ENCODE results near the gene DNASE2B.
"Not testable (repeated sequence)": the region's sequence is repeated elsewhere in the genome, so short reads cannot be mapped to it uniquely, and the experiment has no call there.

Gene DNASE2B

DNA sequence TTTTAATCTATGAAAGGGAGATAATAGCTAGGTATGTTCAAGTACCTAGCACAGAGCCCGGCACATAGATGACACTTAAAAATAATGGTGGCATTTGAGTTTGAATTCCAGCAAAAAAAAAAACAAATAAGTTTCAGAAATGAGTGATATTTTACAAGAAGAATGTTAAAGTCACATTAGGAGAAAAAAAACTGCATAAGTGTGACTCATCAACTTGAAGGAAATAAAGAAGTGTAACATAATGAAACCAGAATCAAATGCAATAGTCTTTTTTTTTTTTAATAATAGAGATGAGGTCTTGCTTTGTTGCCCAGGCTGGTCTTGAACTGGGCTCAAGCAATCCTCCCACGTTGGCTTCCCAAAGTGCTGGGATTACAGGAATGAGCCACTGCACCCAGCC is 17.1 kb downstream of the DNASE2B start:
- no peak for DNase-seq (ENCODE audit: low spot score)

DNA sequence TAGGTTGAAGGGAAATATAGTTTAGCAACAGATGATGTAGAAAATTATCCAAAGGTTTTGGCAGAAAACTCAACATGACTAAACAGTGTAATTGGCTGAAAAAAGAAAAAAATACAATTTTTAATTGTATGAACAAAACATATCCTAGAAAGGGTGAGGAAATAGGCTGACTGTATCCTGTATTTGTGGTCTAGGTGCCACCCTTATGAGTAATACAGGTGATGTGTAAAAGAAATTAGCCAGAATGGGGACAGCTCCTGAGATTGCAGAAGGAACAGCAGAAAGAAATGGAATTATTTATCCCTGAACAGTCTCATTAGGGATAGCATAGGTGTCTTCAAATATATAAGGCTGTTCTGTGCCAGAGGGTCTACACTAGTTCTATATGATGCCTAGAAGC is 24.6 kb downstream of the DNASE2B start:
- no peak for DNase-seq (ENCODE audit: low spot score)

DNA sequence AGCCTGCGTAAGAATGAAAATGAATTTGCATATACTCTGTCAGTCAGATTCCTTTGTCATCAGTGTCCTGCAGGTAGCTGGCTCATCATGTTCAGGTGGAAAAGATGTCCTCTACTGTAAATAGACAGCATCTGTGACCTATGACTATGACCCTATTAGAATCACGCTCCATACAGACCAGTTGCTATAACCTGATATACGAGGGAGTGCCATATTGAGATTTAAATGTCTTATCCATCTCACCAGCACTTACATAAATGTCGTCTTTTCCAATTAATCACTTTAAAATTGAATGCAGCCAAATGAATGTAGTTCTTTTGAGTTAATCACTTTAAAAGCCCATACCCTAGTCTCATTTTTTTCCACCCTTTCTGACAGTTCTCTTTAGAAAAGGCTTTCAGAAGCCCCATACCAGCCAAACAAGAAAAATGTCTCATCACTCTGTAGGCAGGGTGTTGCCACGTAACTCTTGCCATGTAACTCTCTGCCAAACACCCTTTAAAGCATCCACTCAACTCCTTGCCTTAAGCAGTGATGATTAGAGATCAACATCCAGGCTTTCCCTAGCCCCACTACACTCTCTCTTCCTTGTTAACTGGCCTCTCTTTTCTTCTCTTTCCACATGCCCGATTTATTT is 26.3 kb downstream of the DNASE2B start:
- DNase-seq (ENCODE audit: low spot score), result no peak

DNA sequence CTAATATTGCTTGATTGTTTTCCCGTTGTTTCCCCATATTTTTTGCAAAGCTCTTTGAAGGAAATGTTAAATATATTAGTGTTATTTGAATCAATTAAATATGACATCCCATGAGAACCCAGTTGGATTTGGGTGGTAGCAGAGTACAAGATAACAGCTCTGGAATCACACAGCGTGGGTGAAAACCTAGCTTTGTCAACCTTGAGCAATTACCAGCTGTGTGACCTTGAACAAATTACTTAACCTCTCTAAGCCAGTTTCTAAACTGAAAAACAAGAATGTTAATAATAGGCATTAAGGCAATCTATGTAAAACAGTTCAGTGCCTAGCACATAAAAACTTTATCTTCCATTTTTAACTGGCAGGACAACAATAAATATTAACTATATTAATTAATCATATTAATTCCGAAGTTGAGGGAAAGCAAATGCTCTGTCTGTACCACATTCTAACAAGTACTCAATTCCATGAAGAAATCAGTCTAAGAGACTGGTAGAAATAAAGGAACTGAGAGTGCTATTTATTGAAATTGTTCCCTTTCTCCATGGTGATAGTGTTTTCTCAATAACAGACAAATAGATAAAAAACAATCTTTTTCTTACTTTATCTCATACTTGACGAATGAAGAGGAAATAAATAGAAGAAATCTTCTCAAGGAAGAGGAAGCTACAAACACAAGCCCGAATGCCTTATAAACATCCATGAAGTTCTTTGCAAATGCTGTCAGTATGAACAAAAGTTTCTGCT is 27.0 kb downstream of the DNASE2B start:
- DNase-seq (ENCODE audit: low spot score), result no peak

DNA sequence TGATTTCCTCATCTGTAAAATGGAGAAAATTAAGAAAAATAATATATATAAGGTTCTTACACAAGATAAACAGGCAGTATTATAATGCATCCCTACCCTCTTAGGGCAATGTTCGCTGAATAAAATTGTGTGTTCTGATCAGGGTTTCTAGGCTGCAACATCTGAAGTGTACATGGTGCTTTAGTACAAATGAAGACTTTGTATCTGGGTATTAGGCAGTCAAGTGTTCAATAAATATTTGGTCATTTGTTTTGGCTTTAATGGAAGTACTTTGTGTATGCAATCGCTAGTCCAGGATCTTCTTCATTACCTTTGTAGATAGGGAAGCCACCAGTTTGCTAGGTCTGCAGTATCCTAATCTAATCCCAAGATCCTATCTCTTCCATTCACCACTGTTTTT is 28.1 kb downstream of the DNASE2B start:
- DNase-seq (ENCODE audit: low spot score), result no peak

DNA sequence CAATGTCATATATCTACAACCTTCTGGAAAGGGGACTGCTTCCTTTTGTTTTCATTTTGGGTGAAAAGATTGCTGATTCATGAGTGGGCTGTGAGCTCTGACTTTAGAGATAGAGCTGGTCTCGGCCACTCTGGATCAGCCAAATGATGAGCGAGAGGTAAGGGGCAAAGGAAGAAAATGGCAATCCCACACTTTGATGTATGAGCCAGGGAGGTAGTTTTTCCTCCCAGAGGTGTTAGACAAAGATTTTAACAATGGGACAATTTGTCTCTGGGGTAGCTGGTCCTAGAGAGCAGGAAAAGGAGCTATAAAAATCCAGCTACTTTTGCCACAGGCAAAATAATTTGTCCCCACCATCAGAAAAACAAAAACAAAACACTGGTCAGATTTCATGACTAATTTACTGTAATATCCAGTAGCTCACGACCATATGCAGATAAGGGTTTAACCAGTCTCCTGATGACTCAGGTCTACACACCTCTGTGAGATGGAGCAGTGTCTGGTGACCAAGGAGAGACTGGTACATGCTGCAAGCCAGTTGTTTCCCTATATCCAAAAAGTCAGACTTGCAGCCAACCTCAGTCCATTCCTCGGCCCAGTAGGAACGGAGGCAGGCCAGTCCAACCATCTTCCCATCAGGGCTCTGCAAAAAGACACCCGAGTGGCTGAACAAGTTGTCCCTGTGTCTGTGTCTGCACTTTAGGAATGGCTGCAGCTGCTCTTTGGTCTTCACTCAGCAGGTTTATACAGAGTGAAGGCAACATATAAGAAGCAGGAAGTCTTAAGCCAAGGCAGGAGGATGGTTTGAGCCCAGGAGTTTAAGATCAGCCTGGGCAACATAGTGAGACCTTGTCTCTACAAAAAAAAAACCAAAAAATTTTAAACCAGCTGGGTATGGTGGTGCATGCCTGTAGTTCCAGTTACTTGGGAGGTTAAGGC is 29.2 kb downstream of the DNASE2B start:
- no peak for DNase-seq (ENCODE audit: low spot score)

DNA sequence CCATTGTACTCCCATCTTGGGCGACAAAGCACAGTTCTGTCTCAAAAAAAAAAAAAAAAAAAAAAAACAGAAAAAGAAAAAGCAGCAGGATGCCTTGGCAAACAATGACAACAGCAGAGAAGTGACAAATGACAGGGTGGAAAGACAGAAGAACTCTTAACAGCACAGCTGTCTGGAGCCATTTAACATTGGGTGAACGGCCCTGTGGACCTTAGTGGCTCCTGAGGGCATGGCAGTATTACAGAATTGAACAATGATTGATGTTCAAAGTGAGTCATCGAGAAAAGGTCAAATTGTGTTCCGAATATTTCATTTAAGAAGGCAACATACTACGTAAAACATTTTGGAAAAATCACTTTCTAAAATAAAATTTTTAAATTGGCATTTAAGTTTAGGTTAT is 30.0 kb downstream of the DNASE2B start:
- no peak for DNase-seq (ENCODE audit: low spot score)

DNA sequence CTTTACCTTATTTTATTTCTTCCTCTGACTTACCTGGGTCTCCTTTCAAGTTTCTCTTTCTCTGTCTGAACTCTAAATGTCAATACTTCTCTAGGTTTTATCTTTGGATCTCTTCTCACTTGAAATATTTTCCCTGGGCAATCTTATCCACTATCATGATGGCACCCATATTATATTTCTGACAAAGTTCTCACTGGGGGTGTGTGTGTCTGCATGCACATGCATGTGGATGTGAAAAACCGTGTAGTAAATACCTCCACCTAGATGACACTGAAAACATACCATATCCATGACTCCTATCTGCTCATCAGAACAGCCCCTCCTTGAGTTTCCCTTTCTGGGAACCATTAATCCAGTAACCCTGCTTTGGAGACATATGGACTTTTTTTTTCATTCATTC is 30.9 kb downstream of the DNASE2B start:
- no peak for DNase-seq (ENCODE audit: low spot score)

DNA sequence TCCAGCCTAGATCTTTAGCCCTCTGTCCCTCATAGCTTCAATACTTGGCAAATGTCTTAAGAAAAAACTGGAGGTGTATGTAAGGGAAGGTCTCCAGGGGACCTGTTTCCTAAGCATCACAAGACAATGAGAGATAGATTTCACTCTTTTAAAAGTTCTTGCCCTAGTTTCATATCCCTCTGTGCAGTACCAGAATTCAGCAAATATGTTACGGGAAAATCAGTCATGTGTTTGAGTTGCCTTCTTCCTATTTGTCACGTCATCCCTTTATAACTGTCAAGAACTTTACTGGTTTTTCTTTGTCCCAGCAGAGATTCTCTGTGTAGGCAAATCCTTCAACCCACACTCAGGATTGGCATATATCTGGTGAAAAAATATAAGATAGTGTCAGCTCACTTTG is 32.3 kb downstream of the DNASE2B start:
- DNase-seq (ENCODE audit: low spot score), result no peak

DNA sequence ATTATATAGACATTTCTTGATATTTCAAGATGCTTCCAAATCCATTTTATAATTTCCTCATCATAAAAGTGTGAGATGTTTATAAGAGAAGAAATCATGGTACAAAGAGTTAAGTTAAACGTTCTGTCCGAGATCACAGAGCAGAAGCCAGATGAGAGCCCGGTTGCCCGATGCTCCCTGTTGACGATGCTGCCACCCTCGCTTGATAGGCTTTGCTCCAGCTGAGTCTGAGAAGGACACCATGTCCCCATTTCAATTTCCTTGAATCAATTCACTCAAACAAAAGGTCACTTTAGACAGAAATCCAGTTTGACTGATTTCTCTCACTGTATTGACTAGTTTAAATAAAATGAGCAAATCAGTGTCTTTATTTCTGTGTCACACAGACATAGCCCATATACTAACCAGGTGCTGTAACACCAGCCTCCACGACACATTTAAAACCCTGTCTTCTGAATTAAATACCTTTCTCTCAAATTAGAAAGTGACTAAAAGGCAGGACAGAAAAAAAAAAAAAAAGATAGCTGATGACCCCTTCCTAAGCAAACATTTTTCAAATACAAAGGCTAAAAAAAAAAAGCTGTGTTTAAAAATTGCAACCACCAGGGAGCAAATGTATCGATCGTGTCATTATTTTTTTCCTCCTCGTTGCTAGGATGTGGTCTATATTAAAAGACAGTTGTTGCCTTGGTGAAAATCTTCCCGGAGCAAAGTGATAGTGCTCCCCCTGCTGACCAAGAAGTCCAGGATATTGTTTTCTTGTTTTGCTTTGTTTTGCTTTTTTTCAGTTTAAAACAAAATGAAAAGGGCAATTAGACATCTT is 35.2 kb downstream of the DNASE2B start:
- peak; percentile 53 for DNase-seq (ENCODE audit: low spot score)

DNA sequence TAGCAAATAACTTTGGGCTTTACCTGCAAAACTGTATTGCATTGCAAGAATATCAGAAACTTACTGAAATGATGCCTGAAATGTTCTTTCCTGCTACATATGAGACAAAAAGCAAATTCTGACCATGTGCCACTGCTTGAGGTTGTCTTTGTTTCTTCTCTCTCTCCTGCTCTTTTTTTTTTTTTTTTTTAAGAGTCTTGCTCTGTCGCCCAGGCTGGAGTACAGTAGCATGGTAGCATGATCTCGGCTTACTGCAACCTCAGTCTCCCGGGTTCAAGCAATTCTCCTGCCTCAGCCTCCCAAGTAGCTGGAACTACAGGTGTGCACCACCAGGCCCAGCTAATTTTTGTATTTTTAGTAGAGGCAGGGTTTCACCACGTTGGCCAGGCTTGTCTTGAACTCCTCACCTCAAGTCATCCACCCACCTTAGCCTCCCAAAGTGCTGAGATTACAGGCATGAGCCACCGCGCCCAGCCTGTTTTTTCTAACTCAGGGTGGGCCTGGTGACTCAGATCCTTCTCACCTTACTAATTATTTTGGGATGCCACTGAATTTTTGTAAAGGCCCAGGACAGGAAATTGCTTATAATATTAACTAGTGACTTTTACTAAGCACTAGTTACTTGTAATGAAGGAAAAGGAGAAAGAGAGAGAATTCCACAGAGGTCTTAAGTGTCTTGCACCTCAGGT is 35.9 kb downstream of the DNASE2B start:
- DNase-seq (ENCODE audit: low spot score), result no peak

DNA sequence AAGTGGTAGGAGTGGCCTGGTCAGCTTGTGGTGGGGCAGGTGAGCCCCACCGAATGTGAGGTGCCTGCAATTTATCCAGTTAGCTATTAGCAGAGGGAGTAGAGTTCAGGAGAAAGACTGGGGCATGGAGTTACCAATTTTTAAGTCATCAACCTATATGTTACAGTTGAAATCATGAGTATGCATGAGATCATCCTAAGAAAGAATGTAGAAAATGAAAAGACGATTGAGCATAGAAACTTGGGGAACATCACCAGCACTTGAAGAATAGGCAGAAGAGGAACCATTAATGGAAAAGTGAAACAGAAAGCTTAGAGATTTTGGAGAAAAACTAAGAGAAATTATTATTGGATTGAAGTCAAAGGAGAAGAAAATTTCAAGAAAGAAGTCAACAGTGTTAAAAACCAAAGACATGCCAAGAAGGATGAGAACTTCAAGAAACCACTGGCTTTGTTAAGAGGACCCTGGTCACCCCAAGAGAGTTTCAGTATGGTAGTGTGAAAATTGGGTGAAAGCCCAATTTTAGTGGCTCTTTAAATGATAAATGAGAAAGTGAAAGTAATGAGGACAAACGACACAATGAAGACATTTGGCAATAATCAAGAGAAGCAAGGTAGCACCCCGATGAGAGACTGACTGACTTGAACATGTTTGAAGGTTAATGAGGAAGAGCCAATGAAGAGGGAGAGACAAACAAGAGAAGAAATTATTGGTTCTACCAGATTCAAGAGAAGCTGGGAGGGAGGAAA is 36.7 kb downstream of the DNASE2B start:
- DNase-seq (ENCODE audit: low spot score), result no peak

DNA sequence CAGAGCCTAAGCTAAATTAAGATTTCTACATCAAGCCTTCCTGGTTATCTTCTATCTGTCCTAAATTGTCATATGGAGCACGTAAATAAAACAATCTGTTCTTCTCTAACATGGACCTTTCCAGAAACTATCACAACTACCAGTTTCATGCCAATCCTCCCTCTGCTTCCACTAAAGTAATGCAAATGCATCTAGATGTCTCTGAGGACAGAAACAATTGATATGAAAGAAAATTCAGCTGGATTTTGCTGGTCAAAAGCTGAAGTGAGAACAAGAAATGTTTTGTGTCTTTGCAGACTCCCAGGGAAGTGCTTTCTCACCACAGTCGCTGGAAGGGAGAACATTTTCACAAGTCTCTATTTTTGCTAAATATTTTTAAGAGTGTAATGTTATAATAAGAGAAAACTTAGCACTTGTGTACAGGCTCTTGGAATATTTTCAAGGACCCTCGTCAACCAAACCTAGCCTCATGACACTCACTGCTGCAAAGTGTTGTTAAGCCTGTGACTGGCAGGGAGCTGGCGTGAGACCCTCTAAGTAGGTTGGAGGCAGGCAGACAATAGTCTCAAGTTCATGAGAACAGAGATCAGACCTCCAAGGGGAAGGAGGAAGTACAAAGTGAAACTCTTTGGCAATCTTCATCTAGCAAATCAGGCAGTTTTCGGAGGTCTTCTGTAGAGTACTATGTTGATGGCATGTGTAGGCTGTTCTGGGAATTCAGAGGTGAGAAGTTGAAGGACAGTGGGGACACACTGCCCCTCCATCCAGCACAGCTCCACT is 38.8 kb downstream of the DNASE2B start:
- no peak for DNase-seq (ENCODE audit: low spot score)

DNA sequence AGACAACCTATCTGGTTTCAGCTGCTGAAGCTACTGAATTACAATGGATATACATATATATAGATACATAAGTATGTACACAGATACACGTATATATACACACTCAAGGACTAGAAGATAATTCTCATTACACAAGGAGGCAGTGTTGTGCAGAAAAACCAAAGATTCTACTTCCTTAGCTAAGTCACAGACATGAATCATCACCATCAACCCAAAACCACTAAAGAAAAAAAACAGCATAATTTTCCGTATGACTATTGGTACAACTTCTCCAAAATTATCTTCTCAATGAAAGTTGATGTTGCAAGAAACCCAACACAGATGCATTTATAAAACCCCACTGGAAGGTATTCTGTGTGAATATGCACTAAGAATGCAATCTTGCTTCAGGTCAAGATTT is 44.0 kb downstream of the DNASE2B start:
- peak; percentile 37 for DNase-seq (ENCODE audit: low spot score)

DNA sequence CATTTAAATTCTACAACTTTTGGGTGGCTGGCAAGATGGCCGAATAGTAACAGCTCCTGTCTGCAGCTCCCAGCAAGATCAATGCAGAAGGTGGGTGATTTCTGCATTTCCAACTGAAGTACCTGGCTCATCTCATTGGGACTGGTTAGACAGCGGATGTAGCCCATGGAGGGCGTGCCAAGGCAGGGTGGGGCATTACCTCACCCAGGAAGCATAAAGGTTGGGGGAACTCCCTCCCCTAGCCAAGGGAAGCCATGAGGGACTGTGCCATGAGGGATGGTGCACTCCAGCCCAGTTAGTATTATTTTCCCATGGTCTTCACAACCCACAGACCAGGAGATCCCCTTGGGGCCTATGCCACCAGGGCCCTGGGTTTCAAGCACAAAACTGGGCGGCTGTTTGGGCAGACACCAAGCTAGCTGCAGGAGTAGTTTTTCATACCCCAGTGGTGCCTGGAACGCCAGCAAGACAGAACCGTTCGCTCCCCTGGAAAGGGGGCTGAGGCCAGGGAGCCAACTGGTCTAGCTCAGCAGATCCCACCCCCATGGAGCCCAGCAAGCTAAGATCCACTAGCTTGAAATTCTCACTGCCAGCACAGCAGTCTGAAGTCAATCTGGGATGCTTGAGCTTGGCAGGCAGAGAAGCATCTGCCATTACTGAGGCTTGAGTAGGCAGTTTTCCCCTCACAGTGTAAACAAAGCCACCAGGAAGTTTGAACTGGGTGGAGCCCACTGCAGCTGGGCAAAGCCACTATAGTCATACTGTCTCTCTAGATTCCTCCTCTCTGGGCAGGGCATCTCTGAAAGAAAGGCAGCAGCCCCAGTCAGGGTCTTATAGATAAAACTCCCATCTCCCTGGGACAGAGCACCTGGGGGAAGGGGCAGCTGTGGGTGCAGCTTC is 44.7 kb downstream of the DNASE2B start:
- DNase-seq (ENCODE audit: low spot score), result not testable (repeated sequence)

DNA sequence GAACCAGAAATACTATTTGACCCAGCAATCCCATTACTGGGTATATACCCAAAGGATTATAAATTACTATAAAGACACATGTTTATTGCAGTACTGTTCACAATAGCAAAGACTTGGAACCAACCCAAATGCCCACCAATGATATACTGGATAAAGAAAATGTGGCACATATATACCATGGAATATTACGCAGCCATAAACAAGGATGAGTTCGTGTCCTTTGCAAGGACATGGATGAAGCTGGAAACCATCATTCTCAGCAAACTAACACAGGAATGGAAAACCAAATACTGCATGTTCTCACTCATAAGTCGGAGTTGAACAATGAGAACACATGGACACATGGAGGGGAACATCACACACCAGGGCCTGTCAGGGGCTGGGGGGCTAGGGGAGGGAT is 50.4 kb downstream of the DNASE2B start:
- DNase-seq (ENCODE audit: low spot score), result not testable (repeated sequence)

DNA sequence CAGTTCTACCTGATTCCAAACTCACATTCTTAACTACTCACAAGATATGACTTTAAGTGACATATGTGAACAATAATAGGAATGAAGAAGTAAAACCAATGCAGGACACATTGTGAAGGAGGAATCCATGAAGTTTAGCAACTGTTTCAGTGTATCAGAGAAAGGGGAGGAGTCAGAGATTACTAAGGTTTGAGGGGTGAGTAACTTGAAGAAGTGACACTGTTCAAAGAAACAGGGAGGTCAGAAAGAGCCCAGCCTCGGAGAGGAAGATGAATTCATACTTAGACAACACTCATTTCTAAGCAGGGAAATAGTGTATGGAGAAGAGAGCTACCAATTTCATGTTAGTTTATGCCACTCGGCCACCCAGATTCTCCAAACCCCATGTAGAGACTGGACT is 52.6 kb downstream of the DNASE2B start:
- no peak for DNase-seq (ENCODE audit: low spot score)

DNA sequence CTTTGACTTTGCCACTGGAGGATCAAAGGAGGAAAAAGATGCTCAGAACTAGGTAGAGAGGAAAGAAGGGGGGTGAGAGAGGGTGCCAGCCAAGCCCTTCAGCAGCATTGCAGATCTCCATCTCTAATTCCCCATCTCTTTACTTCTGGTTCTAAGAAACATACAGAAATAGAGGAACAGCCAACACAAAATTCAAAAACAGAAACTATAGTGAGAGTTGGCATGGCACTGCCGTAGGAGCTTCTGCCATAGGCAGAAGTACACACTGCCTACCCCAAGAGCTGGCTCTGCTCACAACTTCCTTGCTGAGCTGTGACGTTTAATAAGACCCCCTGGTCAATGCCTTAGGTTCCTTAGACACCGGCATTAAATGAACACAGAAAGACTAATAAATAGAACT is 54.2 kb downstream of the DNASE2B start:
- no peak for DNase-seq (ENCODE audit: low spot score)

DNA sequence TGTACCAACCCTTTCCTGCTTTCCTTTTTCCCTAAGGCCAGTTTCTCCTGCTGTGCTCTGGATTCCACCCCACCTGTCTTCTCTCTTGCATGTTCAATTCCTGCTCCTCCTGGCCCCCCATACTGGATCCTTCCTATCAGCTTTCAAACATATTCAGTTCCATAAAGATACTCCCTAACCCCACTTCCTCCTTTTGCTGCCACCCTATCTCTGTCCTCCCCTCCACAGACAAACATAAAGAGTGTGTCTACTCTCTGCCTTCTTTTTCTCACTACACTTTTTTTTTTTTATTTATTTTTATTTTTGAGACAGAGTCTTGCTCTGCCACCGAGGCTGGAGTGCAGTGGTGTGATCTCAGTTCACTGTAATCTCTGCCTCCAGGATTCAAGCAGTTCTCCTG is 63.8 kb downstream of the DNASE2B start:
- DNase-seq (ENCODE audit: low spot score), result no peak
